Peyer's patch (tissue), 4 donors: ENCODE measurements around the gene PHF8.

Experiments used
- POLR2A ChIP-seq, 2 donors: fragments of 450-650 bp; IDR thresholded peaks; one replicate each; pipeline ENCODE4 v1.5.1; 2017; ENCODE audit warnings: antibody characterized with exemption in 2 of 2, mild to moderate bottlenecking in 2 of 2, moderate library complexity in 2 of 2
- TF ChIP-seq, protein P1 (sequence below), 6 experiments: fragments of 450-650 bp in 4 of 6; fragments of 200-600 bp in 2 of 6; sonication (generic) in 1 of 6; IDR thresholded peaks; one replicate each; pipeline ENCODE4 v1.5.1; 2017 to 2019; ENCODE audit warnings: antibody characterized with exemption in 6 of 6, mild to moderate bottlenecking in 3 of 6, moderate library complexity in 1 of 6

DNA sequence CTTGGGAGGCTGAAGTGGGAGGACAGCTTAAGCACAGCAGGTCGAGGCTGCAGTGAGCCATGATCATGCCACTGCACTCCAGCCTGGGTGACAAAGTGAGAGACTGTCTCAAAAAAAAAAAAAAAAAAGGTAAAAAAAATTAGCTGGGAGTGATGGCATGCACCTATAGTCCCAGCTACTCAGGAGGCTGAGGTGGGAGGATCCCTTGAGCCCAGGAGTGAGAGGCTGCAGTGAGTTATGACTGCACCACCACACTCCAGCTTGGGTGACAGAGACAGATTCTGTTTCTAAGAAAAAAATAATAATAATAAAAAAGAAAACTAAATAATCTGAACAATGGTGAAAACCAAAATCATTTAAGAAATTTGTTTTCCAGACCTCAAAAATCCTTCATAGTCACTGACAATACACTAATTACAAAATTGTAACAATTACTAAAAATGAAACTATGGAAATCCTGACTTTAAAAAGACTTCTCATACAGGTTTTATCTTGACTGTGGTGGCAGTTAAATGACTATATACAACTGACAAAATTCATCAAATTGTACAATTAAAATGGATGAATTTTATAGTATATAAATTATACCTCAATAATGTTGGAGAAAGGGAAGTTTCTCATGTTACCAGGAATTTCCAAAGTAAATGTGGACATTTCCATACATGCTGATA, 31.3 kb downstream of the PHF8 start:
- no peak for TF ChIP-seq POLR2A (IDR thresholded peaks at IDR 0.05)
- TF ChIP-seq, protein P1, sequence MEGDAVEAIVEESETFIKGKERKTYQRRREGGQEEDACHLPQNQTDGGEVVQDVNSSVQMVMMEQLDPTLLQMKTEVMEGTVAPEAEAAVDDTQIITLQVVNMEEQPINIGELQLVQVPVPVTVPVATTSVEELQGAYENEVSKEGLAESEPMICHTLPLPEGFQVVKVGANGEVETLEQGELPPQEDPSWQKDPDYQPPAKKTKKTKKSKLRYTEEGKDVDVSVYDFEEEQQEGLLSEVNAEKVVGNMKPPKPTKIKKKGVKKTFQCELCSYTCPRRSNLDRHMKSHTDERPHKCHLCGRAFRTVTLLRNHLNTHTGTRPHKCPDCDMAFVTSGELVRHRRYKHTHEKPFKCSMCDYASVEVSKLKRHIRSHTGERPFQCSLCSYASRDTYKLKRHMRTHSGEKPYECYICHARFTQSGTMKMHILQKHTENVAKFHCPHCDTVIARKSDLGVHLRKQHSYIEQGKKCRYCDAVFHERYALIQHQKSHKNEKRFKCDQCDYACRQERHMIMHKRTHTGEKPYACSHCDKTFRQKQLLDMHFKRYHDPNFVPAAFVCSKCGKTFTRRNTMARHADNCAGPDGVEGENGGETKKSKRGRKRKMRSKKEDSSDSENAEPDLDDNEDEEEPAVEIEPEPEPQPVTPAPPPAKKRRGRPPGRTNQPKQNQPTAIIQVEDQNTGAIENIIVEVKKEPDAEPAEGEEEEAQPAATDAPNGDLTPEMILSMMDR (IDR thresholded peaks at IDR 0.05) = no peak
